Ascending aorta (tissue), 2 donors: ENCODE results near the gene PRPF40B. TPM values are rescaled to one million over a fixed set of nuclear protein-coding genes. Genes with fewer than 3 reads are reported as not detected.

Experiments
- DNase-seq, 2 donors: peaks; one replicate each; pipeline ENCODE4 v3.0.0-alpha.2; 2019; ENCODE audit warnings: low spot score in 2 of 2
- H3K27ac ChIP-seq, 2 donors: fragments of 200-600 bp; sonication (generic); one replicate each; pipeline ENCODE4 v1.5.1; 2016 to 2017; ENCODE audit warnings: mild to moderate bottlenecking in 1 of 2
- H3K27me3 ChIP-seq: fragments of 200-600 bp; sonication (generic); one replicate; pipeline ENCODE4 v1.5.1; 2017
- H3K36me3 ChIP-seq, 2 donors: fragments of 200-600 bp; sonication (generic); one replicate each; pipeline ENCODE4 v1.5.1; 2016
- H3K4me1 ChIP-seq, 2 donors: fragments of 200-600 bp; sonication (generic); one replicate each; pipeline ENCODE4 v1.5.1; 2016 to 2017; ENCODE audit warnings: mild to moderate bottlenecking in 1 of 2
- H3K4me3 ChIP-seq, 2 donors: fragments of 200-600 bp; sonication (generic); one replicate each; pipeline ENCODE4 v1.5.1; 2016 to 2017; ENCODE audit warnings: mild to moderate bottlenecking in 1 of 2
- H3K9me3 ChIP-seq, 2 donors: fragments of 200-600 bp; sonication (generic); one replicate each; pipeline ENCODE4 v1.5.1; 2016
- intact Hi-C: fragments of 100-400 bp; cut with DNase I; formaldehyde crosslinking; loops from one replicate; pipeline ENCODE4 v1.15.1; 2023
- total RNA-seq: library from RNA; depleted of rRNA; stranded (reverse); fragments of >200 nt; gene quantifications from one replicate; pipeline ENCODE4 v1.1.0, GENCODE V29; 2016
- TF ChIP-seq, protein P1 (sequence below), 3 experiments: fragments of 200-600 bp in 2 of 3; fragments of 450-650 bp in 1 of 3; sonication (generic) in 2 of 3; IDR thresholded peaks; one replicate each; pipeline ENCODE4 v1.5.1; 2016 to 2019; ENCODE audit warnings: antibody characterized with exemption in 3 of 3, mild to moderate bottlenecking in 1 of 3, moderate library complexity in 1 of 3

Gene PRPF40B
- total RNA-seq, 1 donor from 2014 or later: 9.5 TPM

DNA sequence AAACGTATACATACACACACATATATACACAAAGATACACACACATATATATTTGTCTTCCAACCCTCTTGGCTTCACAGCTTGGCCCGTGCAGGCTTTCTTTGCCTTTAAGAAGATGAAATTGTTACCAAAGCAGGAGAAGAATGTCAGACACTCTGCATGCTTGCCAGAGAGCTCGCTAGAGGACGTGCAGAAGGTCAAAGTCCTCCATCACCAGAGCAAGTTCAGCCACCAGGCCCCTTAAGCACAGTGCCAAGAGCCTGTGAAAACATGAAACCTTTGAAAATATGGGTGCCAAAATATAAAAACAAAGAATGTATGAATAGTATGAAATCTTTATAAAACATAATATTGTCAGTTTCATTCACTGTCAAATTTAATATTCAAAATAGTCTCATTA lies 40.5 kb upstream of the PRPF40B start:
- no peaks in the 10 kb centered on the region for H3K27me3 ChIP-seq
- no peaks in the 10 kb centered on the region for H3K4me1 ChIP-seq
- intact Hi-C loops: no loop called here
- H3K9me3 ChIP-seq: no peaks in the 10 kb centered on the region
- TF ChIP-seq, protein P1, sequence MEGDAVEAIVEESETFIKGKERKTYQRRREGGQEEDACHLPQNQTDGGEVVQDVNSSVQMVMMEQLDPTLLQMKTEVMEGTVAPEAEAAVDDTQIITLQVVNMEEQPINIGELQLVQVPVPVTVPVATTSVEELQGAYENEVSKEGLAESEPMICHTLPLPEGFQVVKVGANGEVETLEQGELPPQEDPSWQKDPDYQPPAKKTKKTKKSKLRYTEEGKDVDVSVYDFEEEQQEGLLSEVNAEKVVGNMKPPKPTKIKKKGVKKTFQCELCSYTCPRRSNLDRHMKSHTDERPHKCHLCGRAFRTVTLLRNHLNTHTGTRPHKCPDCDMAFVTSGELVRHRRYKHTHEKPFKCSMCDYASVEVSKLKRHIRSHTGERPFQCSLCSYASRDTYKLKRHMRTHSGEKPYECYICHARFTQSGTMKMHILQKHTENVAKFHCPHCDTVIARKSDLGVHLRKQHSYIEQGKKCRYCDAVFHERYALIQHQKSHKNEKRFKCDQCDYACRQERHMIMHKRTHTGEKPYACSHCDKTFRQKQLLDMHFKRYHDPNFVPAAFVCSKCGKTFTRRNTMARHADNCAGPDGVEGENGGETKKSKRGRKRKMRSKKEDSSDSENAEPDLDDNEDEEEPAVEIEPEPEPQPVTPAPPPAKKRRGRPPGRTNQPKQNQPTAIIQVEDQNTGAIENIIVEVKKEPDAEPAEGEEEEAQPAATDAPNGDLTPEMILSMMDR (IDR thresholded peaks at IDR 0.05): no peak
- H3K36me3 ChIP-seq: peaks cover 0 to 2% of the 10 kb centered on the region in 2 donors
- peak in 1 of 2 donors; percentile 30 for DNase-seq
- H3K4me3 ChIP-seq: no peak overlapping the region
- no peak overlapping the region for H3K27ac ChIP-seq

- intact Hi-C loops: no loop called here
- Histone ChIP-seq H3K4me1 (no peaks in the 10 kb centered on the region), H3K27me3 (no peaks in the 10 kb centered on the region), H3K9me3 (no peaks in the 10 kb centered on the region), H3K4me3 (no peak overlapping the region), H3K36me3 (peaks cover 0 to 2% of the 10 kb centered on the region in 2 donors), H3K27ac (no peak overlapping the region)
- TF ChIP-seq, protein P1 (IDR thresholded peaks at IDR 0.05): no peak
- peak in 1 of 2 donors; percentile 34 for DNase-seq
Measured at GRCh38 chr12:49583366-49584094, 39.8 kb upstream of the PRPF40B start.

DNA sequence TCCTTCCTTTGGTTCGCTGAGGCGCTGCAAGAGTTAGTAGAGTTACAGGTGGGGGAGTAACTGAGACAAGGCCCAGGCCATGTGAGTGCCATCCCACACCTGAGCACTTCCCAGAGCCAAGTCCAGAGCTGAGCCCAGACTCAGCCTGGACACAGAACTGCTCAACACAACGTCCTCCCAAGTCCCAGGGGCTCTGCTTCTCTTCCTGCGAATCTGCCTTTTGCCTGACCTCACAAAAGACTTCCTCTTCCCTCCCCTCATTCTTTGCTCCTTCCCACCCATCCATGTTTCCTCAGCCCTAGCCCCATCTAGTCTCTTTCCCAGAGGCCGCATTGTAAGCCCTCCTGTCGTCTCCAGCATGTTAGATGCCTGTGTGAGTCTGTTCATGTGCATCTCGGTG lies 38.8 kb upstream of the PRPF40B start:
- Histone ChIP-seq H3K27ac (no peak overlapping the region), H3K9me3 (no peaks in the 10 kb centered on the region), H3K27me3 (no peaks in the 10 kb centered on the region), H3K36me3 (peaks cover 0 to 2% of the 10 kb centered on the region in 2 donors), H3K4me3 (no peak overlapping the region), H3K4me1 (no peaks in the 10 kb centered on the region)
- intact Hi-C loops: no loop called here
- TF ChIP-seq, protein P1 (IDR thresholded peaks at IDR 0.05): no peak
- DNase-seq: peak in 1 of 2 donors; percentile 35

GRCh38 chr12:49585477-49586459 lies 37.6 kb upstream of the PRPF40B start:
- Histone ChIP-seq H3K4me1 (no peaks in the 10 kb centered on the region), H3K9me3 (no peaks in the 10 kb centered on the region), H3K27ac (no peak overlapping the region), H3K27me3 (no peaks in the 10 kb centered on the region), H3K36me3 (peaks cover 0 to 2% of the 10 kb centered on the region in 2 donors), H3K4me3 (no peak overlapping the region)
- intact Hi-C loops: no loop called here
- TF ChIP-seq, protein P1 (IDR thresholded peaks at IDR 0.05): no peak
- DNase-seq: peak in 1 of 2 donors; percentile 43

DNA sequence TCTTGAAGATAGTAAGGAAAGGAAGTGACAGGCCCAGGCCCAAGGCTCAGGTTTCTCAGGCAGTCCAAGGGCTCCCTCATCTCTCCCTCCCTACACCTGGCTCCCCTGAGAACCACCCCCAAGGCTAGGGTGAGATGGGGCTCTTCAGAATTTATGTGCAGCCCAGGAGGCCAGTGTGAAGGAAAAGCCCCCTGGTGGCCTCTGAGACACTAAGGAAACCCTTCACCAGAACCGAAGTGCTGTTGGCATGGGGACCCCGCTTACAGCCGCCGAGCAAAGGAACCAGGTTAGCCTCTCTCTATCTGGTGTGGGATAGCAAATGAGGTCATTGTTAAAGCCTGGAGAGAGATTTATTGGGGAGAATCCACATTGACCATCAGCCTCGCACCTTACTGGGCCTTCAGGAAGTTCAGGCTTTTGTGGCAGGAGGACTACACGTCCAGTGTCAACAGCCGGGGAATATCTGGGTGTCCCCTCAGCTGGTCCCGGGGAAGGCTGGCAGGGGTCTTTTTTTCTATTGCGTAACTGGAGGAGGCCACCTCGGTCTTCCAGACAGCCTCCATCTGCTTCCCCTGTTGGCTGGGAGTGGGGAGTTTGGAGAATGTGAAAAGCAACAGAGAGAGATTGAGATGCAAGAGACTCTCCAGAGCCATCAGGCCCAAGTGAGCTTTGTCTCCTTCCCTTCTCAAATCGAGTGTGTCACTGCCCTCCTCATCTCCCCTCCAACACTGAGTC lies 36.0 kb upstream of the PRPF40B start:
- Histone ChIP-seq H3K36me3 (peaks cover 0 to 2% of the 10 kb centered on the region in 2 donors), H3K27ac (no peak overlapping the region), H3K4me3 (no peak overlapping the region), H3K27me3 (no peaks in the 10 kb centered on the region), H3K9me3 (no peaks in the 10 kb centered on the region), H3K4me1 (no peaks in the 10 kb centered on the region)
- DNase-seq: no peak
- intact Hi-C loops: no loop called here
- TF ChIP-seq, protein P1 (IDR thresholded peaks at IDR 0.05): no peak
